Endothelial cell of umbilical vein (primary cell): Measurements from ENCODE around the gene RAB36. TPM values are rescaled to one million over a fixed set of nuclear protein-coding genes. Genes with fewer than 3 reads are reported as not detected.

Experiments used
- BruUV-seq: library from RNA; stranded (reverse); fragments of 400-500 nt; replicated peaks from 2 replicates; lab custom pipeline; 2021; lab: Mats Ljungman, UMichigan
- CTCF ChIA-PET: fragments of 300-600, 350-600 bp; sonication (Branson Sonifier 250); formaldehyde crosslinking; loops from one replicate; lab custom pipeline; 2021; ENCODE audit warnings: antibody characterized with exemption, inconsistent platforms; lab: Charles Lee
- POLR2A ChIA-PET: fragments of 300-600, 350-600 bp; sonication (Branson Sonifier 250); formaldehyde crosslinking; loops from one replicate; lab custom pipeline; 2021; ENCODE audit warnings: antibody characterized with exemption, inconsistent platforms; lab: Charles Lee
- DNase-seq: peaks from one replicate; pipeline ENCODE4 v3.0.0-alpha.2; 2011; ENCODE audit warnings: low read depth, low spot score
- FAIRE-seq: peaks from 2 replicates; lab custom pipeline; 2011; peaks lifted over from hg19 to GRCh38; lab: Jason Lieb, UNC
- H2AFZ ChIP-seq: 2 replicates; pipeline ENCODE4 v1.6.0; 2012; ENCODE audit warnings: low read depth, low read length, control low read depth, inconsistent platforms
- H3K27ac ChIP-seq: 2 replicates; pipeline ENCODE4 v1.5.1; 2011; ENCODE audit warnings: low read depth, mild to moderate bottlenecking, control low read depth, low read length, moderate library complexity; ENCODE audit not compliant: insufficient read depth
- H3K27me3 ChIP-seq, 2 experiments: 2 replicates each; pipeline versions ENCODE4 v1.6.0 to v1.6.1; 2011; ENCODE audit warnings: low read length in 2 of 2, mixed read lengths in 1 of 2; ENCODE audit not compliant: control insufficient read depth in 2 of 2, insufficient read depth in 2 of 2
- H3K36me3 ChIP-seq, 2 experiments: 2 replicates in 1 of 2; 3 replicates in 1 of 2; pipeline ENCODE4 v1.5.1; 2011; ENCODE audit warnings: low read length in 2 of 2, mild to moderate bottlenecking in 1 of 2, moderate library complexity in 1 of 2; ENCODE audit not compliant: control insufficient read depth in 2 of 2, insufficient read depth in 2 of 2; ENCODE audit errors: extremely low read depth in 1 of 2
- H3K4me1 ChIP-seq: 3 replicates; pipeline ENCODE4 v1.5.1; 2011; ENCODE audit warnings: mild to moderate bottlenecking, low read length; ENCODE audit not compliant: control insufficient read depth, insufficient read depth; ENCODE audit errors: extremely low read depth
- H3K4me2 ChIP-seq: 2 replicates; pipeline ENCODE4 v1.6.1; 2011; ENCODE audit warnings: low read length, control low read depth, mixed read lengths; ENCODE audit not compliant: insufficient read depth
- H3K4me3 ChIP-seq, 3 experiments: fragments of 200-600 bp in 1 of 3; sonication (generic), shearing (Covaris generic) in 1 of 3; replicated peaks in 1 of 3; 2 replicates each; pipeline ENCODE4 v1.5.1; 2011 to 2016; ENCODE audit warnings: control low read depth in 3 of 3, low read length in 3 of 3, mild to moderate bottlenecking in 2 of 3, inconsistent platforms in 1 of 3, low read depth in 1 of 3, moderate library complexity in 1 of 3; ENCODE audit not compliant: insufficient read depth in 1 of 3
- H3K79me2 ChIP-seq: 2 replicates; pipeline ENCODE4 v1.6.0; 2012; ENCODE audit warnings: low read length, inconsistent platforms; ENCODE audit not compliant: control insufficient read depth, insufficient read depth
- H3K9ac ChIP-seq: replicated peaks from 2 replicates; pipeline ENCODE3; 2011; ENCODE audit warnings: low read length, control low read depth; ENCODE audit not compliant: insufficient read depth; ENCODE audit errors: extremely low read depth
- H3K9me1 ChIP-seq: replicated peaks from 3 replicates; pipeline ENCODE4 v1.6.0; 2011; ENCODE audit warnings: mild to moderate bottlenecking, low read length; ENCODE audit not compliant: control insufficient read depth, insufficient read depth; ENCODE audit errors: extremely low read depth
- H3K9me3 ChIP-seq: replicated peaks from 2 replicates; pipeline ENCODE4 v1.5.1; 2012; ENCODE audit warnings: low read length, inconsistent platforms; ENCODE audit not compliant: control insufficient read depth, insufficient read depth
- H4K20me1 ChIP-seq: replicated peaks from 2 replicates; pipeline ENCODE3; 2011; ENCODE audit warnings: mild to moderate bottlenecking, low read length; ENCODE audit not compliant: control insufficient read depth, insufficient read depth; ENCODE audit errors: extremely low read depth
- CTCF ChIP-seq, 2 donors: IDR thresholded peaks; 1 replicate in 1 of 2; 2 replicates in 1 of 2; pipeline ENCODE4 v1.5.1; 2011; ENCODE audit warnings: low read length in 2 of 2, mild to moderate bottlenecking in 2 of 2, moderate library complexity in 2 of 2, control low read depth in 1 of 2, inconsistent platforms in 1 of 2, low read depth in 1 of 2; ENCODE audit not compliant: insufficient read depth in 1 of 2; ENCODE audit errors: extremely low read depth in 1 of 2
- EZH2 ChIP-seq: IDR thresholded peaks from 2 replicates; pipeline ENCODE4 v1.6.1; 2012; ENCODE audit warnings: borderline replicate concordance, low read depth, mild to moderate bottlenecking, moderate library complexity, low read length, inconsistent platforms; ENCODE audit not compliant: severe bottlenecking
- FOS ChIP-seq: IDR thresholded peaks from 2 replicates; pipeline ENCODE4 v1.6.1; 2011; ENCODE audit warnings: mild to moderate bottlenecking, low read length, moderate library complexity, borderline replicate concordance; ENCODE audit not compliant: insufficient read depth
- GATA2 ChIP-seq: IDR thresholded peaks from 2 replicates; pipeline ENCODE4 v1.7.0; 2011; ENCODE audit warnings: low read depth, mild to moderate bottlenecking, moderate library complexity, mixed read lengths, low read length; ENCODE audit not compliant: insufficient read length, insufficient read depth
- JUN ChIP-seq: IDR thresholded peaks from 2 replicates; pipeline ENCODE4 v1.6.1; 2011; ENCODE audit warnings: borderline replicate concordance, low read depth; ENCODE audit not compliant: insufficient read length, insufficient read depth
- MYC ChIP-seq: IDR thresholded peaks from one replicate; pipeline ENCODE4 v1.6.1; 2011; ENCODE audit warnings: mild to moderate bottlenecking, low read depth, low read length
- POLR2A ChIP-seq: IDR thresholded peaks from 2 replicates; pipeline ENCODE4 v1.6.1; 2012; ENCODE audit warnings: low read depth, mild to moderate bottlenecking, control low read depth, low read length
- POLR2AphosphoS5 ChIP-seq: IDR thresholded peaks from 2 replicates; pipeline ENCODE4 v1.6.1; 2012; ENCODE audit warnings: low read depth, mild to moderate bottlenecking, control low read depth, low read length, moderate library complexity; ENCODE audit not compliant: insufficient read depth
- dilution Hi-C: fragments of 300-500 bp; cut with MboI; formaldehyde crosslinking; loops from one replicate; pipeline ENCODE4 v1.15.0; 2019; ENCODE audit warnings: low sequenced_read_pairs; ENCODE audit not compliant: extremely low pct_ligation_motif_present
- intact Hi-C: fragments of 100-400 bp; cut with micrococcal nuclease; formaldehyde crosslinking; loops from one replicate; pipeline ENCODE4 v1.10.0; 2022
- polyA plus RNA-seq, 4 experiments: library from polyadenylated mRNA; depleted of rRNA in 3 of 4; stranded (reverse) in 3 of 4; unstranded in 1 of 4; fragments of >200 nt; gene quantifications; 2 replicates each; pipeline versions ENCODE4 v1.2.1 to v1.2.3, GENCODE V29; 2011 to 2012; ENCODE audit warnings: missing spikeins in 1 of 4
- total RNA-seq: library from RNA; stranded (reverse); gene quantifications from 2 replicates; pipeline ENCODE4 v1.2.3, GENCODE V29; 2021
- TF ChIP-seq, protein P1 (sequence below): IDR thresholded peaks from 2 replicates; pipeline ENCODE4 v1.6.1; 2011; ENCODE audit not compliant: insufficient read depth, insufficient read length

Gene RAB36
- total and polyA plus RNA-seq, 2 donors (not counting 3 experiments of a cell fraction or from before 2014, with no cell fraction given), result 2.7 to 3.1 TPM

GRCh38 chr22:23124611-23125511, 20.4 kb upstream of the RAB36 start:
- Histone ChIP-seq H3K79me2 (no peaks in the 10 kb centered on the region), H3K27me3 (no peaks in the 10 kb centered on the region), H4K20me1 (no peaks in the 10 kb centered on the region), H3K9me1 (no peaks in the 10 kb centered on the region), H3K36me3 (no peaks in the 10 kb centered on the region), H3K9me3 (no peaks in the 10 kb centered on the region), H3K27ac (no peak overlapping the region), H3K4me2 (no peak overlapping the region), H3K4me3 (no peak overlapping the region), H3K9ac (no peak overlapping the region), H2AFZ (no peak overlapping the region), H3K4me1 (no peaks in the 10 kb centered on the region)
- DNase-seq (no peak), FAIRE-seq (no peak)
- BruUV-seq, result no TSS peak
- no peak for TF ChIP-seq GATA2
- TF ChIP-seq POLR2A, result no peak
- TF ChIP-seq POLR2AphosphoS5, result no peak
- TF ChIP-seq, protein P1, sequence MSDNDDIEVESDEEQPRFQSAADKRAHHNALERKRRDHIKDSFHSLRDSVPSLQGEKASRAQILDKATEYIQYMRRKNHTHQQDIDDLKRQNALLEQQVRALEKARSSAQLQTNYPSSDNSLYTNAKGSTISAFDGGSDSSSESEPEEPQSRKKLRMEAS, result no peak
- TF ChIP-seq FOS, result no peak
- no peak for TF ChIP-seq JUN
- no peak for TF ChIP-seq MYC
- no peak for TF ChIP-seq EZH2
- no peak for TF ChIP-seq CTCF (IDR thresholded peaks at IDR 0.05; ENCODE audit: extremely low read depth in 1 of 2, insufficient read depth in 1 of 2, low read depth in 1 of 2, low read length in 2 of 2)
- dilution Hi-C loops (no loop called here), intact Hi-C loops (no loop called here)
- ChIA-PET CTCF (interaction anchor here (1.5 to 15.6 kb wide), 2 partner anchors 144 to 166 kb away, joined by 3 to 401 read pairs; no protein-coding TSS in a partner anchor), POLR2A (interaction anchor here (0.6 kb wide), 1 partner anchor 397 kb away, joined by 4 read pairs; no protein-coding TSS in a partner anchor)
